IMR-90 (cell line): ENCODE data around the gene LRRFIP1. TPM values are rescaled to one million over a fixed set of nuclear protein-coding genes. Genes with fewer than 3 reads are reported as not detected.

Experiments used
- ATAC-seq: fragments of 200-7000 bp; cut with Tn5 transposase; 2 replicates; pipeline ENCODE4 v1.9.1; 2020; ENCODE audit warnings: low read depth, mild to moderate bottlenecking, moderate library complexity
- BruUV-seq: library from RNA; stranded (reverse); fragments of 400-500 nt; replicated peaks from 2 replicates; lab custom pipeline; 2021; lab: Mats Ljungman, UMichigan
- CTCF ChIA-PET: fragments of 300-600 bp; formaldehyde crosslinking; extraction: SDS; loops from one replicate; lab custom pipeline; 2021; ENCODE audit warnings: antibody characterized with exemption; lab: Yijun Ruan, JAX
- POLR2A ChIA-PET: fragments of 300-600 bp; sonication (Branson Sonifier 250); formaldehyde crosslinking; loops from one replicate; lab custom pipeline; 2022; ENCODE audit warnings: antibody characterized with exemption; ENCODE audit not compliant: unreplicated experiment; lab: Charles Lee
- DNase-seq: peaks from one replicate; pipeline ENCODE4 v3.0.0; 2013
- H2AFZ ChIP-seq: replicated peaks from 2 replicates; pipeline ENCODE3; 2013; ENCODE audit warnings: low read length, mild to moderate bottlenecking; ENCODE audit not compliant: poor library complexity
- H2AK5ac ChIP-seq: 2 replicates; pipeline ENCODE4 v1.6.1; 2013; ENCODE audit warnings: low read depth, low read length, inconsistent platforms
- H2AK9ac ChIP-seq: replicated peaks from 2 replicates; pipeline ENCODE3; 2013; ENCODE audit warnings: mild to moderate bottlenecking, low read depth, low read length, moderate library complexity; ENCODE audit not compliant: poor library complexity
- H2BK120ac ChIP-seq: 2 replicates; pipeline ENCODE4 v1.6.1; 2013; ENCODE audit warnings: low read depth, low read length, inconsistent platforms
- H2BK15ac ChIP-seq: 3 replicates; pipeline ENCODE4 v1.6.1; 2013; ENCODE audit warnings: low read depth, low read length, inconsistent platforms
- H2BK20ac ChIP-seq: 2 replicates; pipeline ENCODE4 v1.6.1; 2013; ENCODE audit warnings: low read depth, mild to moderate bottlenecking, inconsistent platforms, low read length, moderate library complexity
- H2BK5ac ChIP-seq: 2 replicates; pipeline ENCODE4 v1.6.1; 2013; ENCODE audit warnings: mild to moderate bottlenecking, low read depth, low read length, inconsistent platforms; ENCODE audit not compliant: poor library complexity, severe bottlenecking
- H3K14ac ChIP-seq: replicated peaks from 2 replicates; pipeline ENCODE4 v1.6.1; 2013; ENCODE audit warnings: low read depth, low read length, inconsistent platforms
- H3K18ac ChIP-seq: 2 replicates; pipeline ENCODE4 v1.6.1; 2013; ENCODE audit warnings: low read depth, low read length, control low read depth
- H3K23ac ChIP-seq: 2 replicates; pipeline ENCODE4 v1.6.1; 2013; ENCODE audit warnings: low read depth, low read length, inconsistent platforms
- H3K27ac ChIP-seq: 2 replicates; pipeline ENCODE4 v1.5.1; 2013; ENCODE audit warnings: mild to moderate bottlenecking, control low read depth, low read length; ENCODE audit not compliant: insufficient read depth
- H3K27me3 ChIP-seq: 2 replicates; pipeline ENCODE4 v1.6.1; 2013; ENCODE audit warnings: low read length; ENCODE audit not compliant: control insufficient read depth, insufficient read depth
- H3K36me3 ChIP-seq: 2 replicates; pipeline ENCODE4 v1.6.1; 2013; ENCODE audit warnings: low read length, mixed read lengths; ENCODE audit not compliant: control insufficient read depth, insufficient read depth
- H3K4ac ChIP-seq: 2 replicates; pipeline ENCODE4 v1.6.1; 2013; ENCODE audit warnings: low read depth, low read length, inconsistent platforms
- H3K4me1 ChIP-seq: 2 replicates; pipeline ENCODE4 v1.6.1; 2013; ENCODE audit warnings: low read length, mixed read lengths; ENCODE audit not compliant: control insufficient read depth, insufficient read depth
- H3K4me2 ChIP-seq: 2 replicates; pipeline ENCODE4 v1.6.1; 2013; ENCODE audit warnings: low read depth, mild to moderate bottlenecking, control low read depth, low read length, moderate library complexity
- H3K4me3 ChIP-seq: 2 replicates; pipeline ENCODE4 v1.5.1; 2013; ENCODE audit warnings: low read depth, mild to moderate bottlenecking, control low read depth, low read length, moderate library complexity; ENCODE audit not compliant: insufficient read depth
- H3K56ac ChIP-seq: 2 replicates; pipeline ENCODE4 v1.6.1; 2013; ENCODE audit warnings: low read length, inconsistent platforms; ENCODE audit not compliant: insufficient read depth; ENCODE audit errors: extremely low read depth
- H3K79me1 ChIP-seq, 2 experiments: 2 replicates each; pipeline ENCODE4 v1.6.1; 2013; ENCODE audit warnings: low read length in 2 of 2, inconsistent platforms in 1 of 2, low read depth in 1 of 2
- H3K9ac ChIP-seq: 2 replicates; pipeline ENCODE4 v1.6.1; 2013; ENCODE audit warnings: low read depth, low read length, control low read depth
- H3K9me1 ChIP-seq: 2 replicates; pipeline ENCODE4 v1.6.1; 2013; ENCODE audit warnings: low read length, inconsistent platforms; ENCODE audit not compliant: insufficient read depth
- H3K9me3 ChIP-seq: 2 replicates; pipeline ENCODE4 v1.6.1; 2013; ENCODE audit warnings: low read length; ENCODE audit not compliant: control insufficient read depth, insufficient read depth
- H4K20me1 ChIP-seq: 2 replicates; pipeline ENCODE4 v1.6.1; 2013; ENCODE audit warnings: low read length, inconsistent platforms; ENCODE audit not compliant: insufficient read depth
- H4K5ac ChIP-seq: 2 replicates; pipeline ENCODE4 v1.6.1; 2013; ENCODE audit warnings: mild to moderate bottlenecking, low read depth, low read length, control low read depth
- H4K8ac ChIP-seq, 2 experiments: 2 replicates each; pipeline ENCODE4 v1.6.1; 2013; ENCODE audit warnings: low read depth in 2 of 2, low read length in 2 of 2, control low read depth in 1 of 2, inconsistent platforms in 1 of 2
- H4K91ac ChIP-seq: 2 replicates; pipeline ENCODE4 v1.6.1; 2013; ENCODE audit warnings: low read depth, low read length, inconsistent platforms; ENCODE audit not compliant: insufficient read depth
- BHLHE40 ChIP-seq: fragments of 150-350 bp; IDR thresholded peaks from 2 replicates; pipeline ENCODE4 v1.6.1; 2016; ENCODE audit warnings: mild to moderate bottlenecking, low read depth, low read length
- CEBPB ChIP-seq: IDR thresholded peaks from 2 replicates; pipeline ENCODE4 v1.6.1; 2012; ENCODE audit warnings: low read depth, low read length, improper control_type of control experiment
- CHD1 ChIP-seq: IDR thresholded peaks from 2 replicates; pipeline ENCODE4 v1.6.1; 2012; ENCODE audit warnings: low read depth, low read length, improper control_type of control experiment
- FOS ChIP-seq: fragments of 150-350 bp; IDR thresholded peaks from 2 replicates; pipeline ENCODE4 v1.6.1; 2016; ENCODE audit warnings: low read depth, low read length
- MAZ ChIP-seq: IDR thresholded peaks from 2 replicates; pipeline ENCODE4 v1.6.1; 2012; ENCODE audit warnings: low read depth, mild to moderate bottlenecking, low read length, improper control_type of control experiment, moderate library complexity, borderline replicate concordance
- MXI1 ChIP-seq: IDR thresholded peaks from 2 replicates; pipeline ENCODE4 v1.6.1; 2012; ENCODE audit warnings: low read depth, mild to moderate bottlenecking, low read length, moderate library complexity, borderline replicate concordance
- POLR2A ChIP-seq: IDR thresholded peaks from 2 replicates; pipeline ENCODE4 v1.6.1; 2012; ENCODE audit warnings: mild to moderate bottlenecking, low read depth, low read length
- RCOR1 ChIP-seq: IDR thresholded peaks from 2 replicates; pipeline ENCODE4 v1.6.1; 2012; ENCODE audit warnings: mild to moderate bottlenecking, low read length, improper control_type of control experiment; ENCODE audit not compliant: insufficient replicate concordance
- WGBS, 2 experiments: methylation state at CpG; one replicate each; pipeline versions ENCODE4 v1.1.5 to v1.1.7; 2013; ENCODE audit warnings: missing lambda C conversion rate in 2 of 2; ENCODE audit not compliant: insufficient read length in 1 of 2; ENCODE audit errors: extremely low coverage in 2 of 2; 5-methylcytosine and 5-hydroxymethylcytosine counted together
- dilution Hi-C: fragments of 300-500 bp; cut with HindIII; formaldehyde crosslinking; loops from one replicate; pipeline ENCODE4 v1.14.3; 2018; ENCODE audit warnings: low sequenced_read_pairs; ENCODE audit not compliant: unreplicated experiment
- in situ Hi-C: fragments of 300-500 bp; cut with MboI; formaldehyde crosslinking; loops from 3 replicates; pipeline ENCODE4 v1.14.3; 2019; ENCODE audit warnings: low sequenced_read_pairs, inconsistent platforms, mixed read lengths
- intact Hi-C: fragments of 100-400 bp; cut with micrococcal nuclease; formaldehyde crosslinking; loops from 2 replicates; pipeline ENCODE4 v1.10.0; 2022
- polyA plus RNA-seq, 3 experiments: library from polyadenylated mRNA; depleted of rRNA; stranded (reverse); fragments of >200 nt; gene quantifications; 2 replicates each; pipeline ENCODE4 v1.2.3, GENCODE V29; 2012; ENCODE audit warnings: low replicate concordance in 1 of 3
- total RNA-seq: library from RNA; depleted of rRNA; stranded (reverse); fragments of >200 nt; gene quantifications from 2 replicates; pipeline ENCODE4 v1.2.3, GENCODE V29; 2012
- TF ChIP-seq, protein P1 (sequence below): fragments of 150-350 bp; IDR thresholded peaks from 2 replicates; pipeline ENCODE4 v1.6.1; 2017; ENCODE audit warnings: mild to moderate bottlenecking, antibody characterized with exemption, low read length, low read depth
- TF ChIP-seq, protein P2 (sequence below): fragments of 150-350 bp; IDR thresholded peaks from 2 replicates; pipeline ENCODE4 v1.6.1; 2016; ENCODE audit warnings: low read depth, mild to moderate bottlenecking, low read length, moderate library complexity, borderline replicate concordance

LRRFIP1 gene
- total and polyA plus RNA-seq, 2 of the 4 experiments (the other 2 are of a cell fraction): 52.2 to 54.4 TPM

DNA sequence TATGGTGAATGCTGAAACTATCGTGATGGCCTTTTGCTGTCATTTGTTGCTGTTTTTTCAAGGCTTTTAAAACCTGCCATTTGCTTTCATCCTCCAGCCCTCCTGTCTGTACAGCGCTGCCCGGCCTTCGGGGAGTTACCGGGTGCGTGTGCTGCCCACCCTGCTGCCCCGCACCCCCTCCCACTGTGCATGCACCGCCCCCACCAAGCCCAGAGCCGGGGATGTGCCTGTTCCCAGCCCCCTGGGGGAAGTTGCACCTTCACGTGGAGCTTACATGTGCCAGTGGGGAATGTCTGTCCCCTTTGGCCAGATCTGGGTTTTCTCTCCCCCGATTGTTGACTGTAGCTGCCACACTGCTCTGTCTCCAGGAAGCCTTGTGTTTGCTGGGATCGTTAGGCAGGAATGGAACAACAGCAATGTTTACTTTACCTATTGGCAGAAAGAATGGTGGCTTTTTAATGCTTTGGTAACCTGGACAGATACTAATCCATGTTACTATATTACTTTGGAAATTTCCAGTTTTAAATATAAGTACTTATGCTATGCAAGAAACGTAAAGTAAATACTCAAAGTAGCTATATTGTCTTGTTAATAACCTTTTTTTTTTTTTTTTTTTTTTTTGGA, 106.4 kb downstream of the LRRFIP1 start:
- ATAC-seq (no peak), DNase-seq (no peak)
- Histone ChIP-seq H3K23ac (0 out of 2 replicates have a peak overlapping the region, but pooled peaks have one; percentile 69), H2BK20ac (no peak overlapping the region), H3K27ac (peak overlapping the region; percentile 5; the same call in 1 of the 2 replicates), H4K20me1 (peaks cover 68% of the 10 kb centered on the region), H2AFZ (no peak overlapping the region), H3K14ac (no peak overlapping the region), H3K18ac (peak overlapping the region; percentile 14; the same call in 1 of the 2 replicates), H3K79me1 (peaks cover 43 to 95% of the 10 kb centered on the region in 2 experiments), H3K4me3 (no peak overlapping the region), H4K8ac (peak overlapping the region in 1 of 2 experiments; percentile 49; a peak in 1 of 4 replicates), H2AK5ac (no peak overlapping the region), H2AK9ac (no peak overlapping the region), H4K91ac (no peak overlapping the region), H3K9me3 (no peaks in the 10 kb centered on the region), H3K36me3 (peaks cover 22% of the 10 kb centered on the region), H3K27me3 (no peaks in the 10 kb centered on the region), H3K4ac (no peak overlapping the region), H2BK15ac (no peak overlapping the region), H3K9me1 (peaks cover 36% of the 10 kb centered on the region), H4K5ac (0 out of 2 replicates have a peak overlapping the region, but pooled peaks have one; percentile 12), H2BK5ac (no peak overlapping the region), H3K4me2 (no peak overlapping the region; the same call in 1 of the 2 replicates), H3K4me1 (peaks cover 31% of the 10 kb centered on the region), H3K56ac (no peak overlapping the region), H2BK120ac (no peak overlapping the region), H3K9ac (no peak overlapping the region)
- no TSS peak for BruUV-seq
- CTCF ChIA-PET: no interaction called here
- no CpG with 5 or more reads among the region's 13 CpGs for WGBS, 2 experiments
- dilution Hi-C loops: no loop called here
- TF ChIP-seq MXI1 (no peak), CEBPB (no peak), FOS (no peak), BHLHE40 (no peak), MAZ (no peak), POLR2A (no peak), RCOR1 (no peak), CHD1 (no peak)
- TF ChIP-seq, protein P1, sequence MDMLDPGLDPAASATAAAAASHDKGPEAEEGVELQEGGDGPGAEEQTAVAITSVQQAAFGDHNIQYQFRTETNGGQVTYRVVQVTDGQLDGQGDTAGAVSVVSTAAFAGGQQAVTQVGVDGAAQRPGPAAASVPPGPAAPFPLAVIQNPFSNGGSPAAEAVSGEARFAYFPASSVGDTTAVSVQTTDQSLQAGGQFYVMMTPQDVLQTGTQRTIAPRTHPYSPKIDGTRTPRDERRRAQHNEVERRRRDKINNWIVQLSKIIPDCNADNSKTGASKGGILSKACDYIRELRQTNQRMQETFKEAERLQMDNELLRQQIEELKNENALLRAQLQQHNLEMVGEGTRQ: no peak
- TF ChIP-seq, protein P2, sequence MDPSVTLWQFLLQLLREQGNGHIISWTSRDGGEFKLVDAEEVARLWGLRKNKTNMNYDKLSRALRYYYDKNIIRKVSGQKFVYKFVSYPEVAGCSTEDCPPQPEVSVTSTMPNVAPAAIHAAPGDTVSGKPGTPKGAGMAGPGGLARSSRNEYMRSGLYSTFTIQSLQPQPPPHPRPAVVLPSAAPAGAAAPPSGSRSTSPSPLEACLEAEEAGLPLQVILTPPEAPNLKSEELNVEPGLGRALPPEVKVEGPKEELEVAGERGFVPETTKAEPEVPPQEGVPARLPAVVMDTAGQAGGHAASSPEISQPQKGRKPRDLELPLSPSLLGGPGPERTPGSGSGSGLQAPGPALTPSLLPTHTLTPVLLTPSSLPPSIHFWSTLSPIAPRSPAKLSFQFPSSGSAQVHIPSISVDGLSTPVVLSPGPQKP: no peak
- POLR2A ChIA-PET: interaction anchor here (0.6 kb wide), 1 partner anchor 9 kb away, joined by 4 read pairs; no protein-coding TSS in a partner anchor
- in situ Hi-C loops: loop anchor here (25.0 kb wide), 1 partner anchor 621 kb away; no protein-coding TSS in a partner anchor
- intact Hi-C loops: no loop called here
